Neural crest cell (in vitro differentiated cells): Measurements from ENCODE around the gene MYOCD. TPM values are rescaled to one million over a fixed set of nuclear protein-coding genes. Genes with fewer than 3 reads are reported as not detected.

ENCODE experiments used
- DNase-seq: peaks from one replicate; pipeline ENCODE4 v3.0.0; 2021; ENCODE audit warnings: low read depth, mixed read lengths, low spot score
- H3K27ac Mint-ChIP-seq: one replicate; pipeline ENCODE4 v1.8.0; 2021; ENCODE audit warnings: mild to moderate bottlenecking, mixed read lengths; ENCODE audit not compliant: unreplicated experiment
- H3K27me3 Mint-ChIP-seq: 2 replicates; pipeline ENCODE4 v1.8.0; 2021; ENCODE audit warnings: low read depth, mild to moderate bottlenecking, mixed read lengths
- H3K36me3 Mint-ChIP-seq: 2 replicates; pipeline ENCODE4 v1.8.0; 2021; ENCODE audit warnings: low read depth, mild to moderate bottlenecking, mixed read lengths
- H3K4me1 Mint-ChIP-seq: 2 replicates; pipeline ENCODE4 v1.8.0; 2021; ENCODE audit warnings: mixed read lengths
- H3K4me3 Mint-ChIP-seq: one replicate; pipeline ENCODE4 v1.8.0; 2021; ENCODE audit warnings: mild to moderate bottlenecking, mixed read lengths
- H3K9me3 Mint-ChIP-seq: 2 replicates; pipeline ENCODE4 v1.8.0; 2021; ENCODE audit warnings: mixed read lengths
- total RNA-seq: library from RNA; stranded (reverse); gene quantifications from 2 replicates; pipeline ENCODE4 v1.2.1, GENCODE V29; 2021
- TF ChIP-seq, protein P1 (sequence below): fragments of 200-600 bp; sonication (generic); conservative IDR thresholded peaks from 2 replicates; pipeline ENCODE4 v1.5.0; 2021; ENCODE audit warnings: antibody characterized with exemption, mild to moderate bottlenecking

Gene MYOCD
- total RNA-seq, 1 donor from 2014 or later = 0.09 TPM

DNA sequence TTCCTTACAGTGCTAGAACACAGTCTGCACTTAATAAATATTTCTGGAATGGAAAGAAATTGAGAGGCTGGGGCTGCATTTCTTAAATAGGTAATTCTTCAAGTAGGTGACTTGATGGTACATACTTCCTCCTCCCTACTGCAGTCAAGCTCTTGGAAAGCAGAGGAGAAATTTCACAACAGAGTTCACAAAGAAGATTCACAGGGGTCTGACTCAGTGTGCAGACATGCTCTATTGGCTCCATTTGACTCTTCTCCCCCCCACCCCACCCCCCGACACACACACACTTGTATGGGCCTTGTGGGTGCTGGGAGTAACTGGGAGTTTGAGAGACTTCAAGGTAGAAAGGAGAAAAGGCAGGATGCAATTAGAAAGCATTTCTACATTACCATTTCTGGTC, 6.2 kb upstream of the MYOCD start:
- peaks cover 43% of the 10 kb centered on the region for H3K27me3 Mint-ChIP-seq
- TF ChIP-seq, protein P1, sequence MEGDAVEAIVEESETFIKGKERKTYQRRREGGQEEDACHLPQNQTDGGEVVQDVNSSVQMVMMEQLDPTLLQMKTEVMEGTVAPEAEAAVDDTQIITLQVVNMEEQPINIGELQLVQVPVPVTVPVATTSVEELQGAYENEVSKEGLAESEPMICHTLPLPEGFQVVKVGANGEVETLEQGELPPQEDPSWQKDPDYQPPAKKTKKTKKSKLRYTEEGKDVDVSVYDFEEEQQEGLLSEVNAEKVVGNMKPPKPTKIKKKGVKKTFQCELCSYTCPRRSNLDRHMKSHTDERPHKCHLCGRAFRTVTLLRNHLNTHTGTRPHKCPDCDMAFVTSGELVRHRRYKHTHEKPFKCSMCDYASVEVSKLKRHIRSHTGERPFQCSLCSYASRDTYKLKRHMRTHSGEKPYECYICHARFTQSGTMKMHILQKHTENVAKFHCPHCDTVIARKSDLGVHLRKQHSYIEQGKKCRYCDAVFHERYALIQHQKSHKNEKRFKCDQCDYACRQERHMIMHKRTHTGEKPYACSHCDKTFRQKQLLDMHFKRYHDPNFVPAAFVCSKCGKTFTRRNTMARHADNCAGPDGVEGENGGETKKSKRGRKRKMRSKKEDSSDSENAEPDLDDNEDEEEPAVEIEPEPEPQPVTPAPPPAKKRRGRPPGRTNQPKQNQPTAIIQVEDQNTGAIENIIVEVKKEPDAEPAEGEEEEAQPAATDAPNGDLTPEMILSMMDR = no peak
- peaks cover 3% of the 10 kb centered on the region for H3K4me1 Mint-ChIP-seq
- no peaks in the 10 kb centered on the region for H3K9me3 Mint-ChIP-seq
- no peak for DNase-seq
- H3K36me3 Mint-ChIP-seq = no peaks in the 10 kb centered on the region
- no peak overlapping the region for H3K27ac Mint-ChIP-seq
- no peak overlapping the region for H3K4me3 Mint-ChIP-seq

DNA sequence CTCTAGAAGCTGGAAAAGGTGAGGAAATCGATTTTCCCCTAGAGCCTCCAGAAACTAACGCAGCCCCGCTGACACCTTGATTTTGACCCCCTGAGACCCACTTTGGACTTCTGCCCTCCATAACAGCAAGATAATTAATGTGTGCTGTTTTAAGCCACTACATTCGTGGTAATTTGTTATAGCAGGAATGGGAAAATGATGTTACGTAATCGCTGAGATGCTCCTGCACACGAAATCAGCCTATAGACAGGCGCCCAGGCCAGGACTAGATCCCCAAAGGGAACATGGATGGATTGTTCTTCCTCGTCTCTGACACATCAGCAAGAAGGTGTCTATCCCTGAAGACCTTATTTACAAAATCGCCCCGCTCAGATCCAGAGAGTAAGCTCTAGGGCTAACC, 1.4 kb upstream of the MYOCD start:
- H3K4me3 Mint-ChIP-seq = peak overlapping the region; percentile 91

DNA sequence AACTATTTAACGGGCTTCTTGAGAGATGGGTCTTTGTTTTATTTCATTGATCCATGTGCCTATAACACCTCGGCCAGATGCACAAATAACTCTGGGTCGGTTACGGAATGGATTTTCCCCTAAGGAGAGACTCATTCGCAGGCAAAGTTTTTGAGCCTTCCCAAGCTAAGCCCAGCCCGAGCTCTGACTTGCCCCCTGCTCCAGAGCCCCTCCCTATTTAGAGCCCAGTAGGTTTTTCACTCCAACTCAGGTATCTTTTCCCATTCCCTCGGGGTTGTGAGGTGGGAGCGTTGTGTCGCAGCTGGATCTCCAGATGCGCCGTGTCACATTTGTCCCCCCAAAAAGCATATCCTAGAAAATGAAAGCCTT, 812 bp upstream of the MYOCD start:
- DNase-seq = no peak
- Mint-ChIP-seq H3K27me3 (peaks cover 70% of the 10 kb centered on the region), H3K36me3 (no peaks in the 10 kb centered on the region), H3K27ac (no peak overlapping the region), H3K4me3 (peak overlapping the region; percentile 91), H3K9me3 (no peaks in the 10 kb centered on the region), H3K4me1 (peaks cover 17% of the 10 kb centered on the region)
- TF ChIP-seq, protein P1 = no peak

More for the DNA sequence above, 1.4 kb upstream of the MYOCD start:
- Mint-ChIP-seq H3K27ac (no peak overlapping the region), H3K4me1 (peaks cover 17% of the 10 kb centered on the region), H3K9me3 (no peaks in the 10 kb centered on the region), H3K36me3 (no peaks in the 10 kb centered on the region), H3K27me3 (peaks cover 69% of the 10 kb centered on the region)
- no peak for DNase-seq
- TF ChIP-seq, protein P1 = no peak

DNA sequence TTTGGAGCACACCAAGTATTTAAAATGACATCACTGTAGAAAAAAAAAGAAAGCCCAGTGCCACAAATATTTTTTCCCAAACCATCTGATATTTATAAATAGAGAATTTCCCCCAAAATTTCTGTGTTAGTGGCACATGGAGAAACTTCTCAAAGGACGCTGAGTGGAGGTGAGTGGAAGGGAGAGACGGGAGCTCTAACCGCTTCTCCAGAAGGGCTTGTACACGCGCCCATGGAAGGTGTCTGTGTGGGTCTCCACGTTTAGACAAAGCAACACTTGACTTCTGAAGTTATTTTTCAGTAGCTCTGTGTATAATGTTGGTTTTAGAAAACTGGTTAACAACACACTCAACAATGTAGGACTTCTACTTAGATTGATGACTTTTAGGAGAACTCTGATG, 1.0 kb downstream of the MYOCD start:
- DNase-seq = no peak
- peaks cover 68% of the 10 kb centered on the region for H3K27me3 Mint-ChIP-seq
- H3K36me3 Mint-ChIP-seq = no peaks in the 10 kb centered on the region
- peak overlapping the region; percentile 91 for H3K4me3 Mint-ChIP-seq
- H3K9me3 Mint-ChIP-seq = no peaks in the 10 kb centered on the region
- TF ChIP-seq, protein P1 = no peak
- H3K4me1 Mint-ChIP-seq = peaks cover 17% of the 10 kb centered on the region
- H3K27ac Mint-ChIP-seq = no peak overlapping the region

DNA sequence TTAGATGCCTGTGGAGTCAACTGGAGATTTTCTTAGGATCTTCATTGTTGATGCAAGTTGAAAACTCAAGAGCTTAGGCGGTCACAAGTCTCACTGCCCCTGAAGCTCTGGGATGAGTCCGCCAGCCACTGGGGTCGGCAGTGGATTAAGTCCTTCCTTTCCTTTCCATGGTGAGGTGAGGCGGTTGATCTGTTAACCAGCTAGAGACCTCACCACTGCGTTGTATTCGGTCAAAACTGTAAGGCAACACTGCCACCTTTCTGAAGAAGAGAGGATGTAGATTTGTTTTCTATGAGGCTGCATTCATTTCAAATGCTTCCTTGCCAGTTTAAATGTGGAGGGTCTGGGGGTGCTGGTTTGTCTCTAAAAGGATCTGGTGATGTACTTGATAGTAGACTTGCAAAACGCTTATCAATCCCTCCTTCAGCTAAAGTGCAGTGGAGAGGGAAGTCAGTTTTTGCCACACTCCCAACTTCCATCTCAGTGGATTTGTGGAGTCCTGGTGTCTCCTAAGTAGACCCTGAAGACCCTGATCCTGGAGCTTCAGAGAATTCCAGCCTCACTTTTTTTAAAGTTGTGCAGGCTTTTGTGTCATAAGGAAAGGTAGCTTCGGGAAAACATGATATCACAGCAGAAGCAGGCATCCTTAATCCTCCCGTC, 1.7 kb downstream of the MYOCD start:
- DNase-seq = no peak
- Mint-ChIP-seq H3K27ac (no peak overlapping the region), H3K36me3 (no peaks in the 10 kb centered on the region), H3K4me3 (peak overlapping the region; percentile 56), H3K9me3 (no peaks in the 10 kb centered on the region), H3K27me3 (peaks cover 61% of the 10 kb centered on the region), H3K4me1 (peaks cover 17% of the 10 kb centered on the region)
- TF ChIP-seq, protein P1 = peak; percentile 67
